ENCODE data around the gene TMED1. TPM values are rescaled to one million over a fixed set of nuclear protein-coding genes. Genes with fewer than 3 reads are reported as not detected.
A peak's percentile ranks its signal among the peaks of the same experiment; 100 is the strongest.

TMED1 gene
- total and polyA plus RNA-seq, 9 of the 15 experiments (the other 6 are each of a cell fraction or from before 2014, with no cell fraction given): 0.86 to 30.2 (median 23.5) TPM

DNA sequence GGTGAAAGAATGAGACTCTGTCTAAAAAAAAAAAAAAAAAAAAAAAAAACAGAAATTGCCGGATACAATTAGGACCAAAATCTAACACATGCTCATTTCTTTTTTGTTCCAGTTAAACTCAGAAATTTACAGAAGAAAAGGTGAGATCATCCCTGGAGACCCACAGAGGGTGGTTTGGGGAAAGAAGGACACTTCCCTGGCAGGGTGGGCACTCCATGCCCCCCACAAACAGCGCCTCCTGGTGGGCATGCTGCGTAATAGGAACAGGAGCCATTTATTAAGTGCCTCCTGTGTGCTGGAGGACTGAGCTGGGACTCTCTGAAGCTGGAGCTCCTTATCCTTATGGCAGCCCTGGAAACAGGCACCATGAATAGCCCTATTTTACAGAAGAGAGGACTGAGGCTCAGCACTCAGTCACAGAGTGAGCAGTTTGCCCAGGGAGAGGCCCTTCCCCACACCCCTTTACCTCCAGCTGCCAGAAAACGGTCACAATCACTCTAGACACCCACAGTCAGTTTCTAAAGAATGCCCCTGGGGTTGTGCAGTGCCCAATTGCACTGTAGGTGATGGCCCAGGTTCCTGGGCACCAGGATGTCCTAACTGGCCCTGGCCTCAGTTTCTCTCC, 22.3 kb upstream of the TMED1 start (continued):
- TF ChIP-seq NCOA4 (IDR thresholded peaks at IDR 0.05; ENCODE audit: partially characterized antibody) (no peak), POLR2B (IDR thresholded peaks at IDR 0.05; ENCODE audit: low read depth, partially characterized antibody) (no peak), YY1 (IDR thresholded peaks at IDR 0.05; ENCODE audit: borderline replicate concordance in 1 of 3, control insufficient read depth in 1 of 3, extremely low read depth in 1 of 3, insufficient read depth in 3 of 3, insufficient read length in 1 of 3, insufficient replicate concordance in 2 of 3, low read depth in 1 of 3, low read length in 2 of 3) (peak in 1 of 3 experiments; percentile 70), CREBBP (IDR thresholded peaks at IDR 0.05; ENCODE audit: low read depth, low read length) (no peak), KDM5B (IDR thresholded peaks at IDR 0.05; ENCODE audit: insufficient replicate concordance, low read depth, low read length) (no peak), ZNF695 (CRISPR knock-in tag; IDR thresholded peaks at IDR 0.05) (no peak), ILK (tag; IDR thresholded peaks at IDR 0.05; ENCODE audit: borderline replicate concordance, low read depth) (no peak), PCBP1 (IDR thresholded peaks at IDR 0.05; ENCODE audit: low read depth, low read length, poor library complexity, severe bottlenecking) (no peak), ADNP (tag; IDR thresholded peaks at IDR 0.05) (peak; percentile 33; the same call in 1 of the 2 replicates), ZNF707 (CRISPR knock-in tag; conservative IDR thresholded peaks at IDR 0.05) (no peak), ZNF77 (CRISPR knock-in tag; IDR thresholded peaks at IDR 0.05) (no peak), LCOR (CRISPR knock-in tag; IDR thresholded peaks at IDR 0.05) (no peak), GATAD2B (IDR thresholded peaks at IDR 0.05; ENCODE audit: borderline replicate concordance) (no peak), CBX3 (IDR thresholded peaks at IDR 0.05; ENCODE audit: borderline replicate concordance in 1 of 2, low read length in 2 of 2) (peak in 1 of 2 experiments; percentile 53; a peak in 1 of 3 replicates), ZNF551 (CRISPR knock-in tag; IDR thresholded peaks at IDR 0.05) (no peak), RBFOX2 (IDR thresholded peaks at IDR 0.05; ENCODE audit: low read depth, low read length) (no peak), GATAD2A (IDR thresholded peaks at IDR 0.05) (no peak), TCF7L2 (IDR thresholded peaks at IDR 0.05; ENCODE audit: low read depth, low read length) (no peak)
- TF ChIP-seq, protein P1, sequence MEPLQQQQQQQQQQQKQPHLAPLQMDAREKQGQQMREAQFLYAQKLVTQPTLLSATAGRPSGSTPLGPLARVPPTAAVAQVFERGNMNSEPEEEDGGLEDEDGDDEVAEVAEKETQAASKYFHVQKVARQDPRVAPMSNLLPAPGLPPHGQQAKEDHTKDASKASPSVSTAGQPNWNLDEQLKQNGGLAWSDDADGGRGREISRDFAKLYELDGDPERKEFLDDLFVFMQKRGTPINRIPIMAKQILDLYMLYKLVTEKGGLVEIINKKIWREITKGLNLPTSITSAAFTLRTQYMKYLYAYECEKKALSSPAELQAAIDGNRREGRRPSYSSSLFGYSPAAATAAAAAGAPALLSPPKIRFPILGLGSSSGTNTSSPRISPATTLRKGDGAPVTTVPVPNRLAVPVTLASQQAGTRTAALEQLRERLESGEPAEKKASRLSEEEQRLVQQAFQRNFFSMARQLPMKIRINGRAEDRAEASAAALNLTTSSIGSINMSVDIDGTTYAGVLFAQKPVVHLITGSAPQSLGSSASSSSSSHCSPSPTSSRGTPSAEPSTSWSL (CRISPR knock-in tag; IDR thresholded peaks at IDR 0.05; ENCODE audit: borderline replicate concordance): no peak
- TF ChIP-seq, protein P2, sequence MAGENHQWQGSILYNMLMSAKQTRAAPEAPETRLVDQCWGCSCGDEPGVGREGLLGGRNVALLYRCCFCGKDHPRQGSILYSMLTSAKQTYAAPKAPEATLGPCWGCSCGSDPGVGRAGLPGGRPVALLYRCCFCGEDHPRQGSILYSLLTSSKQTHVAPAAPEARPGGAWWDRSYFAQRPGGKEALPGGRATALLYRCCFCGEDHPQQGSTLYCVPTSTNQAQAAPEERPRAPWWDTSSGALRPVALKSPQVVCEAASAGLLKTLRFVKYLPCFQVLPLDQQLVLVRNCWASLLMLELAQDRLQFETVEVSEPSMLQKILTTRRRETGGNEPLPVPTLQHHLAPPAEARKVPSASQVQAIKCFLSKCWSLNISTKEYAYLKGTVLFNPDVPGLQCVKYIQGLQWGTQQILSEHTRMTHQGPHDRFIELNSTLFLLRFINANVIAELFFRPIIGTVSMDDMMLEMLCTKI (IDR thresholded peaks at IDR 0.05; ENCODE audit: partially characterized antibody): no peak
- TF ChIP-seq, protein P3, sequence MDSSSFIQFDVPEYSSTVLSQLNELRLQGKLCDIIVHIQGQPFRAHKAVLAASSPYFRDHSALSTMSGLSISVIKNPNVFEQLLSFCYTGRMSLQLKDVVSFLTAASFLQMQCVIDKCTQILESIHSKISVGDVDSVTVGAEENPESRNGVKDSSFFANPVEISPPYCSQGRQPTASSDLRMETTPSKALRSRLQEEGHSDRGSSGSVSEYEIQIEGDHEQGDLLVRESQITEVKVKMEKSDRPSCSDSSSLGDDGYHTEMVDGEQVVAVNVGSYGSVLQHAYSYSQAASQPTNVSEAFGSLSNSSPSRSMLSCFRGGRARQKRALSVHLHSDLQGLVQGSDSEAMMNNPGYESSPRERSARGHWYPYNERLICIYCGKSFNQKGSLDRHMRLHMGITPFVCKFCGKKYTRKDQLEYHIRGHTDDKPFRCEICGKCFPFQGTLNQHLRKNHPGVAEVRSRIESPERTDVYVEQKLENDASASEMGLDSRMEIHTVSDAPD (CRISPR knock-in tag; IDR thresholded peaks at IDR 0.05): no peak
- TF ChIP-seq, protein P4, sequence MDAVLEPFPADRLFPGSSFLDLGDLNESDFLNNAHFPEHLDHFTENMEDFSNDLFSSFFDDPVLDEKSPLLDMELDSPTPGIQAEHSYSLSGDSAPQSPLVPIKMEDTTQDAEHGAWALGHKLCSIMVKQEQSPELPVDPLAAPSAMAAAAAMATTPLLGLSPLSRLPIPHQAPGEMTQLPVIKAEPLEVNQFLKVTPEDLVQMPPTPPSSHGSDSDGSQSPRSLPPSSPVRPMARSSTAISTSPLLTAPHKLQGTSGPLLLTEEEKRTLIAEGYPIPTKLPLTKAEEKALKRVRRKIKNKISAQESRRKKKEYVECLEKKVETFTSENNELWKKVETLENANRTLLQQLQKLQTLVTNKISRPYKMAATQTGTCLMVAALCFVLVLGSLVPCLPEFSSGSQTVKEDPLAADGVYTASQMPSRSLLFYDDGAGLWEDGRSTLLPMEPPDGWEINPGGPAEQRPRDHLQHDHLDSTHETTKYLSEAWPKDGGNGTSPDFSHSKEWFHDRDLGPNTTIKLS (IDR thresholded peaks at IDR 0.05; ENCODE audit: borderline replicate concordance, low read depth): no peak

Data from K562 (cell line).